Stimulated activated CD4-positive, alpha-beta T cell treated with anti-CD3 and anti-CD28 coated beads, Interleukin-4, amount 100 ng/mL, for 48 hours (primary cell): Measurements from ENCODE around the gene MTCL1.

Source experiments
- DNase-seq, 2 donors: peaks; one replicate each; pipeline ENCODE4 v3.0.0-alpha.2; 2020; ENCODE audit warnings: low read depth in 2 of 2

Gene MTCL1

DNA sequence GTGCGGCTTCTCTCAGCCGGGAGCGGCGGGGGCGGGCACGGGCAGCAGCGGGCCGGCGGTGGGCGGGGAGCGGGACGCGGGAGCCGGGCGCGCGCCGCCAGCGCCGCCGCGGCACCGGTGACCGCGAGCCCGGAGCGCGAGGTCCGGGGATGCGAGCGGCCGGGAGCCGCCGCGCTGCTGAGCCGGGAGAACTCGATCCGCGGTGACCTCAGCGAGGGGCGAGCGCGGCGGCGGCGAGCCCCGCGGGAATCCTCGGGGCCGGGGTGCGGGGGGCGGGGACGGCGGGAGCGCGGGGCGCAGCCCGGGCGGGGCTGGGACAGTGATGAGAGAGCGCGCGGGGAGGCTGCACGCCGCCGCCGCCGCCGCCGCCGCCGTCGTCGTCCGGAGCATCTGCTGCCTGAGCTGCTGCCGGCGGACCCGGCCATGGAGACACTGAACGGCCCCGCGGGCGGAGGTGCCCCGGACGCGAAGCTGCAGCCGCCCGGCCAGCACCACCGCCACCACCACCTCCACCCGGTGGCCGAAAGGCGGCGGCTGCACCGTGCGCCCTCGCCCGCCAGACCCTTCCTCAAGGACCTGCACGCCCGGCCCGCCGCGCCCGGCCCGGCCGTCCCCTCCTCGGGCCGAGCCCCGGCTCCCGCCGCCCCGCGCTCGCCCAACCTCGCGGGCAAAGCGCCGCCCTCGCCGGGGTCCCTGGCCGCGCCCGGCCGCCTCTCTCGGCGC lies at the start of gene MTCL1:
Gene MTCL1 (plus strand): TSS at position 319 of the 723 bp plus-strand sequence. CDS start 105 bp downstream, at position 424.
- DNase-seq = no peak

DNA sequence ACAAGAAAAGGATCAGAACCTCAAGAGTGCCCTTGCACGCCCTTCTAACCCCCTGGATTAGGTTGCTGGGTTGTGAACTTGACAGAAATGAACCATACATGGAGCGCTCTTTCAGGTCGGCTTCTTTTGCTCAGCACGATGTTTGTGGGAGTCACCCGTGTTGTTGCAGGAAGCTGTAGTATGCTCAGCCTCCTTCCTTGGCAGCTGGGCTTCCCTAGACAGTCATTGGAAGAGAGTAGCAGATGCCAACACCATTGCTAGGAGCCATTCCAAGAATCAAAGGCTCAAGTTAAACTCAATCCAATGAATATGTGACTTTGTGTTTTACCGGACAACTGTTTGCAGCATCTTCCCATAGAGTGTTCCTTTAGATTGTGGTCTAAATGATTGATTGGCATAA lies 49.1 kb upstream of the MTCL1 start:
- DNase-seq = no peak

- DNase-seq = no peak
Observed at GRCh38 chr18:8657050-8657820, 48.1 kb upstream of the MTCL1 start.

DNA sequence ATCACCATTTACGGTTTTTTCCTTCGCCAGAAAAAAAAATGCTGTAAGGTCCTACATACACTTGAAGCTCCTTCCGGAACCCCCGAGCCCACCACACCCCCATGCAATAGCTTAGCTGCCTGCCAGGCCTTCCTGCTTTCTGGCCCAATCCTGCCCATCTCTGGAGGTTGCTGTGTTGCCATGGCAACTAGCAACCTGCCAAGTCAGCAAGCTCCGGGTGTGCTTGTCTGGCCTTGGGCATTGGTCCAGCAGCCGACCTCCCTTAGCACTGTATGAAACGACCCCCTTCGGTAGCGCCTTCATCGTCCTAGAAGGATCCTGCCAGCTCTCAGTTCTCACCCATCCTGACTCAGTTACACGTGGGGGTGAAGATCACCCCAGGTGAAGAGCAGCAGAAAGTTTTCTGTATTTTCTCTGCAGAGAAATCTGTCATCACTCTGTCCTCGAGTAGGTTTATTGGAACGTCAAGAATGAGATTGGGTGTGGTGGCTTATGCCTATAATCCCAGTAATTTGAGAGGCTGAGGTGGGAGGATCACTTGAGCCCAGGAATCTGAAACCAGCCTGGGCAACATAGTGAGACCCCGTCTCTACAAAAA lies 47.4 kb upstream of the MTCL1 start:
- no peak for DNase-seq

DNA sequence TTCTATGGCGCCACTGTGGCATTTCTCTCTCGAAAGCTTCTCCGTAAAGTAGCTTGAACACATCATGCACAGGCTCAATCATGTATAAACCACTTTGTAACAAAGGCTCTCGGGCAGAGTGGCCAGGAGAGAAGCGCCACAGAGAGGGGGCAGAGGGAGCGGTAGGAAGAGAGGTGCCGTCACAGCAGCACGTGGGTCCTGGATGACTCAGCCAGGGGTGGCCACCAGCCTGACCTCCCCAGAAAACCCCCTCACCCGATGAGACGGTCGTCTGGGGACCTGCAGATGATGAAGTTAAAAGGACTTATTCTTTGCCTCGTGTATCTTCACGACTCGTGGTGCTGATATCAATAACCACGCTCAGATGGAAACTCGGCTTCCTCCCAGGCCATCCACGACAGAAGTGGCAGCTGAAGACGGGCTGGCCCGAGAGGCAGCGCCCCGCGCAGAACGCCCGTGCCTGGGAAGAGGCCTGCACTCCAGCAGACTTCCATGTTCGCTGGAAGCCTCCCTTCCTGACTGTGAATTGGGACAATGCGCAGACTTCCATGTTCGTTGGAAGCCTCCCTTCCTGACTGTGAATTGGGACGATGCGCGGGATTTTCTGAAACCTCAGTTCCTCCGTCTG lies 46.4 kb upstream of the MTCL1 start:
- DNase-seq = no peak

DNA sequence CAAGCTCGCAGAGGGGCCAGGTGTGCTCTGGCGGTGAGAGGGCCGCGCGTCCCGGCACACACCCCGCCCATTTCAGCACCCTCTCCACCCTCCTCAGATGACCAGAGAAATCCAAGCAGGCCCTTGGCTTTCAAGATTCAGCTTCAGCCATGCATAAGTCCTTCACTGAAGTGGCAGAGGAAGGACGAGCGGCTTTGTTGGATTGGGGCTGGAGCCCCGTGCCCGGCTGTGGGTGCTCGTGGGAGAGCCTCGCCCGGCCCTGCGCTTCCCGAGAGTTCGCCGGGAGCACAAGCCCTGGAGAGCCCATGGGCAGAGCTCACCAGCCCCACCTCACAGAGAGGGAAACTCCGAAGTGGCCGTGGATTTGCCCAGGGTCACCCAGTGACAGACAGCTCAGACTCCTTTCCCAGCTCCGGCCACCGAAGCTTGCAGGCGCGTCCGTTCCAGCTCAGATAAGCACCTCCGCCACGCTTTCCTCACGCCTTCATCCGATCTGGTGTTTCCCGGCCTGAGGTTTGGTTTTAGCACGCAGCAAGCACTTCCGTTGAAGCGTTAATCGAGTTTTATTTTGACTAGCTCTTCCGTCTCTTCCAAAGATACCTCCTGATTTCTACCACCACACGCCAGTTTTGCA lies 45.6 kb upstream of the MTCL1 start:
- no peak for DNase-seq

- no peak for DNase-seq
Observed at GRCh38 chr18:8660316-8660715, 45.0 kb upstream of the MTCL1 start.

- no peak for DNase-seq
Observed at GRCh38 chr18:8661754-8662559, 43.4 kb upstream of the MTCL1 start.

DNA sequence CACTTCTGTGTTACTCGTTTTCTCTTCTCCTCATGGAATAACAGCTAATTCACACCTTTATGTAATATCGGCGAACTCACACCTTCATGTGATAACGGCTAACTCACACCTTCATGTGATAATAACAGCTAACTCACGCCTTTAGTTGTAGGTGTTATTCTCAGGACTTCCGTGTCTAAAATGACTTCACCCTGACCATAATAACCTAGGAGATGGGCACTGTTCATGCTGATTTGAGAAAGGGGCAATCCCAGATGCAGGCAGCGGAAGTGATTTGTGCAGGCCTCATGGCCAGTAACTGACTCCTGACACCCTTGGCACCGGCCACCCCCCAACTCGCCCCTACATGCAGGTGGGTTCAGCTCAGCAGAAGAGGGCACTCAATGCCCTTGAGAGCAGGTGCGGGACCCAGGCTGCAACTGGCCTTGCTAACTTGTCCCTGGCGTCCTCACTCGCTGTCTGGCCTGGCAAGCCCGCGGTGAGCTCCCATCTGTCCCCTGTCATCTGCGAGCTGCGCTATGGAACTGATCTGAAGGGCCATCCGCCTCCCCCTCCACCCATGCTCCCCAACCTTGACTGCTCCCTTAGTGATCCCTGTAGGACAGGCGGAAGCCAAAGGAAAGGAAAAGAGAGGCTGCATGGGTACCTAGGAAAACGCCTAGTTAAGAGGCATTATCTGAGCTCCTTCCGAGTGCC lies 42.6 kb upstream of the MTCL1 start:
- DNase-seq = no peak

GRCh38 chr18:8667846-8668245 lies 37.5 kb upstream of the MTCL1 start:
- DNase-seq = no peak

- no peak for DNase-seq
Observed at GRCh38 chr18:8668381-8668780, 37.0 kb upstream of the MTCL1 start.

GRCh38 chr18:8669571-8669970 lies 35.8 kb upstream of the MTCL1 start:
- no peak for DNase-seq

GRCh38 chr18:8673256-8674209 lies 31.8 kb upstream of the MTCL1 start:
- no peak for DNase-seq

GRCh38 chr18:8675057-8675456 lies 30.3 kb upstream of the MTCL1 start:
- DNase-seq = no peak

- DNase-seq = no peak
Observed at GRCh38 chr18:8681196-8681595, 24.2 kb upstream of the MTCL1 start.

- no peak for DNase-seq
Observed at GRCh38 chr18:8684577-8684976, 20.8 kb upstream of the MTCL1 start.

DNA sequence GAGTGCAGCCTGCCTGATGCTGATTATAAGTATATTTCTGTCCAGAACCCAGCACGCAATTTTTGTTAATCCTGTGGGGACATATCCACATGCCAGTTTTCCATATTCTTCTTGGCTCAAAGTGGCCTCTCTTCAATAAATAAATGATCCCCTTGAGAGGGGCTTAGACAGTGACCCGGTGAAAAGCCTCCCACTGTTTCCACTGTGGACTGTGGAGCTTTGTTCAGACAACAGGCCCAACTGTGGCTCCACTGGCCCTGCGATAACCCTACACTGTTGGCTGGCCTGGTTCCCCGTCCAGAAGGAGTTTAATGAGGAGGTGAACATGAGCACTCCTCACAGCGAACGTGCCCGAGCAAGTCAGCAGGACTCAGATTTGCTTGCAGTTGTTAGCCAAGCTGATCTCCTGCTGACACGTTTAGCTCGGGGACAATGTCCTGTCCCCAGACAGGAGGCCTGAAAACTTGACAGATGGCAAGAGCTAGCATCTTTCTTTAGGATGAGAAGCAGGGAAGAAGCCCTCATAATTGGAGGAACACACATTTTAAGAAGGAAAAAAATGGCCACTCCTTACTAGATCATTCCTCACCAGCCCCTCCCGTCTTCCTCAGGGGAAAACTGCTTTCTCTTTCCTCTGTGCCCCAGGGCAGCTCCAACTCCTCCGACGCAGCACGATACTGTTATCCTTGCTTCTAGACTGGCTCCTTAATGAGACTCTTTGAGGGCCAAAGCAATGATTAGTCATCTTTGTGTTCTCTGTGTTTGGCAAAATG lies 20.0 kb upstream of the MTCL1 start:
- no peak for DNase-seq

- DNase-seq = no peak
Observed at GRCh38 chr18:8685914-8686216, 19.5 kb upstream of the MTCL1 start.

- no peak for DNase-seq
Observed at GRCh38 chr18:8686611-8687010, 18.7 kb upstream of the MTCL1 start.
